Astrocyte (in vitro differentiated cells and primary cell): ENCODE data around the gene TTC9. TPM values are rescaled to one million over a fixed set of nuclear protein-coding genes. Genes with fewer than 3 reads are reported as not detected.

Experiments
- DNase-seq: peaks from one replicate; pipeline ENCODE4 v3.0.0-alpha.2; 2010; ENCODE audit warnings: low read depth
- FAIRE-seq: peaks from 2 replicates; lab custom pipeline; 2011; peaks lifted over from hg19 to GRCh38; lab: Jason Lieb, UNC
- H2AFZ ChIP-seq: 2 replicates; pipeline ENCODE4 v1.6.0; 2012; ENCODE audit warnings: low read depth, low read length, inconsistent platforms
- H3K27ac ChIP-seq: 2 replicates; pipeline ENCODE4 v1.5.1; 2011; ENCODE audit warnings: low read depth, low read length, inconsistent platforms
- H3K27me3 ChIP-seq: 2 replicates; pipeline ENCODE4 v1.6.0; 2011; ENCODE audit warnings: low read length, inconsistent platforms; ENCODE audit not compliant: insufficient read depth
- H3K36me3 ChIP-seq: 2 replicates; pipeline ENCODE4 v1.5.1; 2011; ENCODE audit warnings: low read length, inconsistent platforms; ENCODE audit not compliant: insufficient read depth
- H3K4me1 ChIP-seq: 2 replicates; pipeline ENCODE4 v1.5.1; 2011; ENCODE audit warnings: low read length, inconsistent platforms; ENCODE audit not compliant: insufficient read depth
- H3K4me2 ChIP-seq: 2 replicates; pipeline ENCODE4 v1.6.0; 2012; ENCODE audit warnings: low read length, inconsistent platforms
- H3K4me3 ChIP-seq: 2 replicates; pipeline ENCODE4 v1.5.1; 2011; ENCODE audit warnings: low read depth, mild to moderate bottlenecking, low read length, inconsistent platforms; ENCODE audit not compliant: insufficient read depth
- H3K79me2 ChIP-seq: 2 replicates; pipeline ENCODE4 v1.6.0; 2012; ENCODE audit warnings: mild to moderate bottlenecking, low read length, inconsistent platforms; ENCODE audit not compliant: insufficient read depth
- H3K9ac ChIP-seq: 2 replicates; pipeline ENCODE4 v1.6.0; 2012; ENCODE audit warnings: mild to moderate bottlenecking, low read length, inconsistent platforms
- H3K9me3 ChIP-seq: 2 replicates; pipeline ENCODE4 v1.5.1; 2012; ENCODE audit warnings: low read depth, mild to moderate bottlenecking, low read length, inconsistent platforms; ENCODE audit not compliant: insufficient read depth
- H4K20me1 ChIP-seq: 2 replicates; pipeline ENCODE4 v1.6.0; 2012; ENCODE audit warnings: low read length, inconsistent platforms; ENCODE audit not compliant: insufficient read depth
- H3K27ac Mint-ChIP-seq: one replicate; pipeline ENCODE4 v1.8.0; 2021; ENCODE audit warnings: mild to moderate bottlenecking, mixed read lengths; ENCODE audit not compliant: unreplicated experiment
- H3K27me3 Mint-ChIP-seq: one replicate; pipeline ENCODE4 v1.8.0; 2021; ENCODE audit warnings: low read depth, mixed read lengths; ENCODE audit not compliant: unreplicated experiment
- H3K36me3 Mint-ChIP-seq: one replicate; pipeline ENCODE4 v1.8.0; 2021; ENCODE audit warnings: low read depth, mixed read lengths; ENCODE audit not compliant: unreplicated experiment
- H3K4me1 Mint-ChIP-seq: one replicate; pipeline ENCODE4 v1.8.0; 2021; ENCODE audit warnings: low read depth, mixed read lengths; ENCODE audit not compliant: unreplicated experiment
- H3K4me3 Mint-ChIP-seq: one replicate; pipeline ENCODE4 v1.8.0; 2021; ENCODE audit warnings: mild to moderate bottlenecking, moderate library complexity, mixed read lengths; ENCODE audit not compliant: unreplicated experiment
- H3K9me3 Mint-ChIP-seq: one replicate; pipeline ENCODE4 v1.8.0; 2021; ENCODE audit warnings: mild to moderate bottlenecking, mixed read lengths; ENCODE audit not compliant: unreplicated experiment
- CTCF ChIP-seq: IDR thresholded peaks from 2 replicates; pipeline ENCODE4 v1.5.1; 2011; ENCODE audit warnings: low read depth, mild to moderate bottlenecking, inconsistent platforms, low read length, moderate library complexity; ENCODE audit not compliant: insufficient read depth
- EZH2 ChIP-seq: IDR thresholded peaks from 2 replicates; pipeline ENCODE4 v1.6.1; 2012; ENCODE audit warnings: mild to moderate bottlenecking, low read length, inconsistent platforms; ENCODE audit not compliant: insufficient read depth
- total RNA-seq: library from RNA; stranded (reverse); gene quantifications from 2 replicates; pipeline ENCODE4 v1.2.1, GENCODE V29; 2021

The TTC9 gene
- total RNA-seq, 1 donor from 2014 or later = 8.4 TPM

GRCh38 chr14:70648346-70648745, 6.6 kb downstream of the TTC9 start:
- peaks cover 8% of the 10 kb centered on the region for H3K4me1 Mint-ChIP-seq

GRCh38 chr14:70649803-70650202, 8.1 kb downstream of the TTC9 start:
- no peak for DNase-seq
- H3K27me3 Mint-ChIP-seq = peaks cover 3% of the 10 kb centered on the region
- Histone ChIP-seq H3K79me2 (no peaks in the 10 kb centered on the region), H3K9me3 (no peaks in the 10 kb centered on the region), H3K36me3 (no peaks in the 10 kb centered on the region), H3K27me3 (peaks cover 8% of the 10 kb centered on the region), H3K4me2 (no peak overlapping the region), H3K9ac (no peak overlapping the region), H4K20me1 (no peaks in the 10 kb centered on the region), H3K4me1 (no peaks in the 10 kb centered on the region), H3K27ac (no peak overlapping the region), H2AFZ (no peak overlapping the region), H3K4me3 (no peak overlapping the region)
- H3K4me1 Mint-ChIP-seq = peaks cover 7% of the 10 kb centered on the region
- no peak overlapping the region for H3K4me3 Mint-ChIP-seq
- TF ChIP-seq CTCF = no peak
- TF ChIP-seq EZH2 = no peak
- H3K9me3 Mint-ChIP-seq = peaks cover 3% of the 10 kb centered on the region
- no peak for FAIRE-seq
- H3K36me3 Mint-ChIP-seq = peaks cover 2% of the 10 kb centered on the region
- no peak overlapping the region for H3K27ac Mint-ChIP-seq

More at GRCh38 chr14:70648346-70648745, 6.6 kb downstream of the TTC9 start:
- Histone ChIP-seq H3K27me3 (peaks cover 15% of the 10 kb centered on the region), H3K9ac (no peak overlapping the region), H3K4me1 (no peaks in the 10 kb centered on the region), H3K4me2 (no peak overlapping the region), H3K9me3 (no peaks in the 10 kb centered on the region), H3K79me2 (no peaks in the 10 kb centered on the region), H2AFZ (no peak overlapping the region), H3K4me3 (no peak overlapping the region), H3K27ac (no peak overlapping the region), H4K20me1 (no peaks in the 10 kb centered on the region), H3K36me3 (no peaks in the 10 kb centered on the region)
- DNase-seq (no peak), FAIRE-seq (no peak)
- Mint-ChIP-seq H3K36me3 (peaks cover 2% of the 10 kb centered on the region), H3K27ac (no peak overlapping the region), H3K4me3 (no peak overlapping the region), H3K9me3 (peaks cover 3% of the 10 kb centered on the region), H3K27me3 (peaks cover 3% of the 10 kb centered on the region)
- no peak for TF ChIP-seq CTCF
- TF ChIP-seq EZH2 = no peak

- no peak overlapping the region for H3K4me3 ChIP-seq
- TF ChIP-seq EZH2 (no peak), CTCF (no peak)
- Mint-ChIP-seq H3K27ac (peak overlapping the region; percentile 16), H3K4me1 (peaks cover 18% of the 10 kb centered on the region), H3K9me3 (peaks cover 3% of the 10 kb centered on the region), H3K27me3 (peaks cover 1% of the 10 kb centered on the region), H3K36me3 (peaks cover 7% of the 10 kb centered on the region), H3K4me3 (no peak overlapping the region)
- DNase-seq (no peak), FAIRE-seq (no peak)
- H3K4me2 ChIP-seq = no peak overlapping the region
- H3K36me3 ChIP-seq = no peaks in the 10 kb centered on the region
- peaks cover 2% of the 10 kb centered on the region for H3K9me3 ChIP-seq
- H3K27me3 ChIP-seq = peaks cover 3% of the 10 kb centered on the region
- H3K9ac ChIP-seq = no peak overlapping the region
- no peaks in the 10 kb centered on the region for H3K79me2 ChIP-seq
- no peak overlapping the region for H3K27ac ChIP-seq
- no peak overlapping the region for H2AFZ ChIP-seq
- H4K20me1 ChIP-seq = no peaks in the 10 kb centered on the region
- no peaks in the 10 kb centered on the region for H3K4me1 ChIP-seq
Measured at GRCh38 chr14:70651522-70651921, 9.8 kb downstream of the TTC9 start.
